Esophagus squamous epithelium (tissue), 5 donors: ENCODE results near the gene TSHZ2. TPM values are rescaled to one million over a fixed set of nuclear protein-coding genes. Genes with fewer than 3 reads are reported as not detected.

ENCODE experiments used
- DNase-seq: peaks from one replicate; lab custom pipeline; 2025; lab: John Stamatoyannopoulos, UW
- H3K27ac ChIP-seq, 4 donors: fragments of 200-600 bp; sonication (generic); one replicate each; pipeline ENCODE4 v1.5.1; 2016 to 2019; ENCODE audit warnings: mild to moderate bottlenecking in 1 of 4
- H3K27me3 ChIP-seq, 4 donors: fragments of 200-600 bp; sonication (generic); 1 replicate in 3 of 4; 2 replicates in 1 of 4; pipeline versions ENCODE4 v1.5.1 to v1.6.0; 2017 to 2021; ENCODE audit warnings: antibody characterized with exemption in 1 of 4
- H3K36me3 ChIP-seq, 3 donors: fragments of 200-600 bp; sonication (generic); one replicate each; pipeline ENCODE4 v1.5.1; 2016 to 2019
- H3K4me1 ChIP-seq, 3 donors: fragments of 200-600 bp; sonication (generic); one replicate each; pipeline ENCODE4 v1.5.1; 2017 to 2019
- H3K4me3 ChIP-seq, 4 donors: fragments of 200-600 bp; sonication (generic); 1 replicate in 3 of 4; 2 replicates in 1 of 4; pipeline ENCODE4 v1.5.1; 2016 to 2019; ENCODE audit warnings: mild to moderate bottlenecking in 2 of 4, moderate library complexity in 1 of 4
- H3K9me3 ChIP-seq, 3 donors: fragments of 200-600 bp; sonication (generic); one replicate each; pipeline ENCODE4 v1.5.1; 2016 to 2019
- CTCF ChIP-seq, 6 experiments: fragments of 450-650 bp in 4 of 6; fragments of 200-600 bp in 2 of 6; sonication (generic) in 2 of 6; IDR thresholded peaks; one replicate each; pipeline ENCODE4 v1.5.1; 2016 to 2019; ENCODE audit warnings: antibody characterized with exemption in 6 of 6, mild to moderate bottlenecking in 4 of 6, moderate library complexity in 4 of 6
- POLR2A ChIP-seq, 4 donors: fragments of 450-650 bp; IDR thresholded peaks; one replicate each; pipeline ENCODE4 v1.6.1; 2017; ENCODE audit warnings: antibody characterized with exemption in 4 of 4, mild to moderate bottlenecking in 4 of 4, moderate library complexity in 3 of 4
- WGBS, 2 donors: methylation state at CpG; one replicate each; pipeline ENCODE4 v1.1.5; 2018; 5-methylcytosine and 5-hydroxymethylcytosine counted together
- intact Hi-C: fragments of 100-400 bp; cut with DNase I; formaldehyde crosslinking; loops from one replicate; pipeline ENCODE4 v1.15.0; 2022
- total RNA-seq, 4 donors: library from RNA; depleted of rRNA; stranded (reverse); fragments of >200 nt; gene quantifications; one replicate each; pipeline ENCODE4 v1.1.0, GENCODE V29; 2016
- donor health status: DM: yes; HTN: yes; CAD: no.

TSHZ2 gene
- total RNA-seq, 4 donors from 2014 or later, result 4.7 to 22.0 (median 12.9) TPM

GRCh38 chr20:53202777-53203176 is 230.6 kb downstream of the TSHZ2 start:
- H3K27ac ChIP-seq, result no peak overlapping the region
- H3K4me3 ChIP-seq, result no peak overlapping the region
- peaks cover 0 to 13% (median 0%) of the 10 kb centered on the region in 3 donors for H3K4me1 ChIP-seq
- intact Hi-C loops, result no loop called here
- peak in 1 of 4 donors; percentile 20 for TF ChIP-seq POLR2A (IDR thresholded peaks at IDR 0.05)
- no peak for TF ChIP-seq CTCF (IDR thresholded peaks at IDR 0.05)
- no peak for DNase-seq
- no peaks in the 10 kb centered on the region for H3K36me3 ChIP-seq
- 29 to 37% methylated on average over 3 of the region's 3 CpGs for WGBS, 2 donors
- H3K27me3 ChIP-seq, result peaks cover 0 to 46% (median 0%) of the 10 kb centered on the region in 4 donors
- no peaks in the 10 kb centered on the region for H3K9me3 ChIP-seq

- no peak for TF ChIP-seq CTCF (IDR thresholded peaks at IDR 0.05)
- Histone ChIP-seq H3K36me3 (no peaks in the 10 kb centered on the region), H3K9me3 (no peaks in the 10 kb centered on the region), H3K4me1 (peaks cover 0 to 13% (median 0%) of the 10 kb centered on the region in 3 donors), H3K27ac (no peak overlapping the region), H3K27me3 (peaks cover 0 to 43% (median 0%) of the 10 kb centered on the region in 4 donors), H3K4me3 (no peak overlapping the region)
- no peak for DNase-seq
- intact Hi-C loops, result no loop called here
- WGBS, 2 donors, result 52 to 81% methylated on average over 5 of the region's 5 CpGs
These were observed 232.9 kb downstream of the TSHZ2 start for GRCh38 chr20:53205046-53205445.

GRCh38 chr20:53208110-53208832 is 236.1 kb downstream of the TSHZ2 start:
- H3K36me3 ChIP-seq, result no peaks in the 10 kb centered on the region
- H3K27ac ChIP-seq, result no peak overlapping the region
- peaks cover 0 to 31% (median 0%) of the 10 kb centered on the region in 4 donors for H3K27me3 ChIP-seq
- WGBS, 2 donors, result 70 to 78% methylated on average over 11 of the region's 11 CpGs
- no peaks in the 10 kb centered on the region for H3K9me3 ChIP-seq
- peaks cover 0 to under 1% (median 0%) of the 10 kb centered on the region in 3 donors for H3K4me1 ChIP-seq
- TF ChIP-seq POLR2A (IDR thresholded peaks at IDR 0.05), result no peak
- TF ChIP-seq CTCF (IDR thresholded peaks at IDR 0.05), result no peak
- no peak overlapping the region for H3K4me3 ChIP-seq
- no peak for DNase-seq
- intact Hi-C loops, result no loop called here

- DNase-seq, result no peak
- Histone ChIP-seq H3K27ac (no peak overlapping the region), H3K27me3 (peaks cover 0 to 31% (median 0%) of the 10 kb centered on the region in 4 donors), H3K36me3 (no peaks in the 10 kb centered on the region), H3K4me1 (peaks cover 0 to 5% (median 0%) of the 10 kb centered on the region in 3 donors), H3K9me3 (no peaks in the 10 kb centered on the region), H3K4me3 (no peak overlapping the region)
- WGBS, 2 donors, result 90 to 91% methylated on average over 13 of the region's 13 CpGs
- intact Hi-C loops, result no loop called here
- no peak for TF ChIP-seq CTCF (IDR thresholded peaks at IDR 0.05)
- TF ChIP-seq POLR2A (IDR thresholded peaks at IDR 0.05), result no peak
These were observed 237.9 kb downstream of the TSHZ2 start for GRCh38 chr20:53210041-53210440.

GRCh38 chr20:53210931-53211330 is 238.8 kb downstream of the TSHZ2 start:
- H3K4me3 ChIP-seq, result no peak overlapping the region
- intact Hi-C loops, result no loop called here
- 68 to 91% methylated on average over 3 of the region's 3 CpGs for WGBS, 2 donors

More at GRCh38 chr20:53210931-53211330, 238.8 kb downstream of the TSHZ2 start:
- Histone ChIP-seq H3K27me3 (peaks cover 0 to 30% (median 0%) of the 10 kb centered on the region in 4 donors), H3K27ac (no peak overlapping the region), H3K9me3 (no peaks in the 10 kb centered on the region), H3K4me1 (peaks cover 0 to 11% (median 0%) of the 10 kb centered on the region in 3 donors), H3K36me3 (no peaks in the 10 kb centered on the region)
- no peak for DNase-seq
- no peak for TF ChIP-seq CTCF (IDR thresholded peaks at IDR 0.05)
- TF ChIP-seq POLR2A (IDR thresholded peaks at IDR 0.05), result no peak
